PC-3 (cell line): ENCODE results near the gene SAMD14.

Experiments used
- CTCF ChIP-seq: fragments of 300-600 bp; sonication (generic); conservative IDR thresholded peaks from 2 replicates; pipeline ENCODE4 v1.5.1; 2017; ENCODE audit warnings: antibody characterized with exemption, low read depth, mild to moderate bottlenecking, low read length
- EZH2 ChIP-seq: fragments of 300-600 bp; sonication (generic); IDR thresholded peaks from one replicate; pipeline ENCODE4 v1.6.1; 2017; ENCODE audit warnings: antibody characterized with exemption, mild to moderate bottlenecking, low read length; ENCODE audit not compliant: unreplicated experiment

- no peak for TF ChIP-seq CTCF
- no peak for TF ChIP-seq EZH2
Measured at GRCh38 chr17:50102164-50102991, 27.6 kb downstream of the SAMD14 start.
